Parathyroid adenoma (tissue), 2 donors: ENCODE data around the gene BCAP31.

Experiments
- H2AFZ ChIP-seq: fragments of 300-600 bp; sonication (generic); one replicate; pipeline ENCODE4 v1.7.0; 2017; ENCODE audit warnings: antibody characterized with exemption, mild to moderate bottlenecking
- H3K27ac ChIP-seq: fragments of 300-600 bp; sonication (generic); one replicate; pipeline ENCODE4 v1.7.0; 2017
- H3K27me3 ChIP-seq: fragments of 300-600 bp; sonication (generic); one replicate; pipeline ENCODE4 v1.7.0; 2017; ENCODE audit warnings: low read length; ENCODE audit not compliant: control insufficient read depth, insufficient read depth
- H3K36me3 ChIP-seq: fragments of 300-600 bp; sonication (generic); one replicate; pipeline ENCODE4 v1.7.0; 2017; ENCODE audit warnings: low read length; ENCODE audit not compliant: control insufficient read depth, insufficient read depth
- H3K4me1 ChIP-seq: fragments of 300-600 bp; sonication (generic); one replicate; pipeline ENCODE4 v1.7.0; 2017; ENCODE audit warnings: control low read depth
- H3K4me2 ChIP-seq: fragments of 300-600 bp; sonication (generic); one replicate; pipeline ENCODE4 v1.7.0; 2017; ENCODE audit warnings: low read length
- H3K4me3 ChIP-seq: fragments of 300-600 bp; sonication (generic); one replicate; pipeline ENCODE4 v1.7.0; 2017; ENCODE audit warnings: low read depth, low read length
- H3K79me2 ChIP-seq: fragments of 300-600 bp; sonication (generic); one replicate; pipeline ENCODE4 v1.7.0; 2017; ENCODE audit warnings: control low read depth
- H3K9ac ChIP-seq: fragments of 300-600 bp; sonication (generic); one replicate; pipeline ENCODE4 v1.7.0; 2017; ENCODE audit warnings: mild to moderate bottlenecking
- H3K9me3 ChIP-seq: fragments of 300-600 bp; sonication (generic); one replicate; pipeline ENCODE4 v1.7.0; 2017; ENCODE audit warnings: low read length; ENCODE audit not compliant: control insufficient read depth
- CTCF ChIP-seq: fragments of 300-600 bp; sonication (generic); IDR thresholded peaks from one replicate; pipeline ENCODE4 v1.7.0; 2017; ENCODE audit warnings: antibody characterized with exemption, mild to moderate bottlenecking
- donor health status: primary hyperparathyroidism.

BCAP31 gene

GRCh38 chrX:153724252-153725038, at the start of gene BCAP31, which contains the start of gene ABCD1:
Gene BCAP31, minus strand, starts transcription at chrX:153724387. Its CDS starts 1,143 bp downstream, at chrX:153723244.
Gene ABCD1, plus strand, starts transcription at chrX:153724856. Its CDS starts 411 bp downstream, at chrX:153725267.
- Histone ChIP-seq H3K27ac (peak within 1 kb of the TSS; percentile 75), H3K4me3 (peak within 1 kb of the TSS; percentile 69), H3K4me1 (peaks cover 10% of the 10 kb centered on the region), H3K36me3 (no peaks in the 10 kb centered on the region), H3K9me3 (no peaks in the 10 kb centered on the region), H3K4me2 (peak within 1 kb of the TSS; percentile 82), H2AFZ (peak within 1 kb of the TSS; percentile 79), H3K79me2 (peaks cover 11% of the 10 kb centered on the region), H3K27me3 (no peaks in the 10 kb centered on the region), H3K9ac (peak within 1 kb of the TSS; percentile 61)
- TF ChIP-seq CTCF, result no peak

- H3K27me3 ChIP-seq, result no peaks in the 10 kb centered on the region
- no peaks in the 10 kb centered on the region for H3K36me3 ChIP-seq
- TF ChIP-seq CTCF, result no peak
- no peak overlapping the region for H3K9ac ChIP-seq
- H3K4me2 ChIP-seq, result no peak overlapping the region
- H3K4me1 ChIP-seq, result no peaks in the 10 kb centered on the region
- H2AFZ ChIP-seq, result no peak overlapping the region
- H3K4me3 ChIP-seq, result no peak overlapping the region
- H3K27ac ChIP-seq, result no peak overlapping the region
- H3K79me2 ChIP-seq, result no peaks in the 10 kb centered on the region
- no peaks in the 10 kb centered on the region for H3K9me3 ChIP-seq
Measured at GRCh38 chrX:153773218-153773611, 49.0 kb upstream of the BCAP31 start.

GRCh38 chrX:153772316-153773217, 48.4 kb upstream of the BCAP31 start:
- Histone ChIP-seq H2AFZ (no peak overlapping the region), H3K9ac (no peak overlapping the region), H3K27me3 (no peaks in the 10 kb centered on the region), H3K9me3 (no peaks in the 10 kb centered on the region), H3K4me3 (no peak overlapping the region), H3K4me1 (no peaks in the 10 kb centered on the region), H3K79me2 (no peaks in the 10 kb centered on the region), H3K27ac (no peak overlapping the region), H3K4me2 (no peak overlapping the region), H3K36me3 (no peaks in the 10 kb centered on the region)
- TF ChIP-seq CTCF, result no peak

- H3K4me2 ChIP-seq, result no peak overlapping the region
- TF ChIP-seq CTCF, result no peak
- no peaks in the 10 kb centered on the region for H3K36me3 ChIP-seq
Measured at GRCh38 chrX:153771415-153772315, 47.5 kb upstream of the BCAP31 start.

More at GRCh38 chrX:153771415-153772315, 47.5 kb upstream of the BCAP31 start:
- Histone ChIP-seq H3K27ac (no peak overlapping the region), H2AFZ (no peak overlapping the region), H3K79me2 (no peaks in the 10 kb centered on the region), H3K4me1 (no peaks in the 10 kb centered on the region), H3K27me3 (no peaks in the 10 kb centered on the region), H3K4me3 (no peak overlapping the region), H3K9ac (no peak overlapping the region), H3K9me3 (no peaks in the 10 kb centered on the region)
